Liver (tissue), 9 donors: ENCODE data around the gene TDRD6. TPM values are rescaled to one million over a fixed set of nuclear protein-coding genes. Genes with fewer than 3 reads are reported as not detected.

Experiments
- DNase-seq: peaks from one replicate; pipeline ENCODE4 v3.0.0-alpha.2; 2017; ENCODE audit warnings: low spot score
- H3K27ac ChIP-seq, 2 donors: one replicate each; pipeline ENCODE4 v1.7.0; 2013; ENCODE audit warnings: inconsistent platforms in 2 of 2, low read length in 2 of 2, control low read depth in 1 of 2, low read depth in 1 of 2, mild to moderate bottlenecking in 1 of 2
- H3K27me3 ChIP-seq, 4 donors: one replicate each; pipeline versions ENCODE4 v1.6.1 to v1.7.0; 2013; ENCODE audit warnings: low read length in 3 of 4, inconsistent platforms in 1 of 4, mild to moderate bottlenecking in 1 of 4, moderate library complexity in 1 of 4; ENCODE audit not compliant: control insufficient read depth in 4 of 4, insufficient read depth in 4 of 4
- H3K36me3 ChIP-seq, 4 donors: one replicate each; pipeline versions ENCODE4 v1.6.1 to v1.7.0; 2013; ENCODE audit warnings: low read length in 3 of 4, mild to moderate bottlenecking in 3 of 4, low read depth in 1 of 4, moderate library complexity in 1 of 4; ENCODE audit not compliant: control insufficient read depth in 4 of 4, insufficient read depth in 3 of 4
- H3K4me1 ChIP-seq, 4 donors: one replicate each; pipeline versions ENCODE4 v1.6.1 to v1.7.0; 2013; ENCODE audit warnings: low read length in 3 of 4, mild to moderate bottlenecking in 3 of 4, moderate library complexity in 1 of 4; ENCODE audit not compliant: control insufficient read depth in 4 of 4, insufficient read depth in 4 of 4
- H3K4me3 ChIP-seq, 3 donors: one replicate each; pipeline versions ENCODE4 v1.6.1 to v1.7.0; 2013; ENCODE audit warnings: low read length in 3 of 3, control low read depth in 1 of 3, low read depth in 1 of 3, mild to moderate bottlenecking in 1 of 3
- H3K9ac ChIP-seq, 2 donors: one replicate each; pipeline ENCODE4 v1.7.0; 2013; ENCODE audit warnings: low read length in 2 of 2, mild to moderate bottlenecking in 2 of 2, moderate library complexity in 2 of 2, control low read depth in 1 of 2, low read depth in 1 of 2
- H3K9me3 ChIP-seq, 4 donors: one replicate each; pipeline versions ENCODE4 v1.6.1 to v1.7.0; 2013; ENCODE audit warnings: low read length in 3 of 4; ENCODE audit not compliant: control insufficient read depth in 4 of 4
- ATF3 ChIP-seq: IDR thresholded peaks from 2 replicates; pipeline ENCODE4 v1.6.1; 2016; ENCODE audit warnings: antibody characterized with exemption
- CTCF ChIP-seq: fragments of 150-350 bp; IDR thresholded peaks from 2 replicates; pipeline ENCODE4 v1.5.1; 2017; ENCODE audit warnings: improper control_type of control experiment, low read depth, low read length; ENCODE audit not compliant: missing input control
- EGR1 ChIP-seq, 2 donors: IDR thresholded peaks; 2 replicates each; pipeline ENCODE4 v1.6.1; 2016 to 2018; ENCODE audit warnings: antibody characterized with exemption in 2 of 2, low read depth in 2 of 2
- FOXA1 ChIP-seq: IDR thresholded peaks from 2 replicates; pipeline ENCODE4 v1.6.1; 2016; ENCODE audit warnings: antibody characterized with exemption
- GABPA ChIP-seq, 2 donors: IDR thresholded peaks in 1 of 2; conservative IDR thresholded peaks in 1 of 2; 2 replicates each; pipeline ENCODE4 v1.6.1; 2016; ENCODE audit warnings: antibody characterized with exemption in 2 of 2, mild to moderate bottlenecking in 1 of 2, moderate library complexity in 1 of 2
- HNF4A ChIP-seq, 2 donors: conservative IDR thresholded peaks; 2 replicates each; pipeline ENCODE4 v1.6.1; 2016; ENCODE audit warnings: antibody characterized with exemption in 2 of 2, mild to moderate bottlenecking in 2 of 2
- HNF4G ChIP-seq: IDR thresholded peaks from 2 replicates; pipeline ENCODE4 v1.6.1; 2016; ENCODE audit warnings: antibody characterized with exemption
- JUND ChIP-seq, 2 donors: IDR thresholded peaks; 2 replicates each; pipeline ENCODE4 v1.6.1; 2016; ENCODE audit warnings: antibody characterized with exemption in 2 of 2
- MAX ChIP-seq: IDR thresholded peaks from 2 replicates; pipeline ENCODE4 v1.6.1; 2016; ENCODE audit warnings: antibody characterized with exemption
- NR2F2 ChIP-seq: IDR thresholded peaks from 2 replicates; pipeline ENCODE4 v1.6.1; 2016; ENCODE audit warnings: antibody characterized with exemption
- RAD21 ChIP-seq, 2 donors: IDR thresholded peaks; 2 replicates each; pipeline ENCODE4 v1.6.1; 2016; ENCODE audit warnings: antibody characterized with exemption in 2 of 2, mild to moderate bottlenecking in 2 of 2
- REST ChIP-seq: IDR thresholded peaks from 2 replicates; pipeline ENCODE4 v1.6.1; 2016; ENCODE audit warnings: antibody characterized with exemption, mild to moderate bottlenecking
- RXRA ChIP-seq, 2 donors: IDR thresholded peaks; 2 replicates each; pipeline ENCODE4 v1.6.1; 2017 to 2018; ENCODE audit warnings: antibody characterized with exemption in 2 of 2, mild to moderate bottlenecking in 1 of 2
- SP1 ChIP-seq: IDR thresholded peaks from 2 replicates; pipeline ENCODE4 v1.6.1; 2018; ENCODE audit warnings: antibody characterized with exemption, mild to moderate bottlenecking
- TAF1 ChIP-seq: conservative IDR thresholded peaks from 2 replicates; pipeline ENCODE4 v1.6.1; 2016; ENCODE audit warnings: antibody characterized with exemption, mild to moderate bottlenecking
- YY1 ChIP-seq: IDR thresholded peaks from 2 replicates; pipeline ENCODE4 v1.6.1; 2016; ENCODE audit warnings: antibody characterized with exemption, mild to moderate bottlenecking
- ZBTB33 ChIP-seq: IDR thresholded peaks from 2 replicates; pipeline ENCODE4 v1.6.1; 2016; ENCODE audit warnings: antibody characterized with exemption
- WGBS: extraction: QIAGEN DNeasy Blood & Tissue Kit; methylation state at CpG from one replicate; pipeline ENCODE4 v1.1.7; 2013; 5-methylcytosine and 5-hydroxymethylcytosine counted together
- polyA plus RNA-seq, 2 donors: library from polyadenylated mRNA; stranded (reverse) in 1 of 2; unstranded in 1 of 2; fragments of 200-250 nt in 1 of 2; fragments of >200 nt in 1 of 2; fragmentation: Nextera tagmentation in 1 of 2; extraction: Ambion mirVana in 1 of 2; gene quantifications; one replicate each; pipeline versions ENCODE4 v1.2.1 to v1.2.3, GENCODE V29; 2013 to 2015
- total RNA-seq, 2 donors: library from RNA; depleted of rRNA; stranded (reverse); fragments of >200 nt; gene quantifications; one replicate each; pipeline ENCODE4 v1.2.3, GENCODE V29; 2014
- donor health status: healthy.
- donor health status: healthy.
- donor health status: healthy.
- donor health status: healthy.
- donor health status: healthy.

TDRD6 gene
- total and polyA plus RNA-seq, 4 donors = 0.07 to 2.0 (median 0.53) TPM

GRCh38 chr6:46652232-46652602 is 35.5 kb upstream of the TDRD6 start:
- peak overlapping the region; percentile 70 to 83 for H3K27ac ChIP-seq
- H3K9me3 ChIP-seq = no peaks in the 10 kb centered on the region
- H3K36me3 ChIP-seq = no peaks in the 10 kb centered on the region
- peak overlapping the region; percentile 86 to 95 (median 94) for H3K4me3 ChIP-seq
- no peak for TF ChIP-seq MAX
- no peak for TF ChIP-seq RAD21 (IDR thresholded peaks at IDR 0.05)
- TF ChIP-seq TAF1 = no peak
- no peak for TF ChIP-seq ATF3
- TF ChIP-seq REST = no peak
- no peaks in the 10 kb centered on the region for H3K27me3 ChIP-seq
- DNase-seq = no peak
- peaks cover 7 to 28% (median 17%) of the 10 kb centered on the region in 4 donors for H3K4me1 ChIP-seq
- peak overlapping the region; percentile 82 to 88 for H3K9ac ChIP-seq
- 2% methylated on average over 6 of the region's 6 CpGs for WGBS

GRCh38 chr6:46652603-46653438 is 34.9 kb upstream of the TDRD6 start, which contains the start of the genes CYP39A1 and SLC25A27:
Gene CYP39A1 (minus strand): TSS chr6:46652818. CDS start chr6:46652582, 236 bp downstream.
Gene SLC25A27 (plus strand): TSS chr6:46652975. CDS start chr6:46653193, 218 bp downstream.
- H3K27ac ChIP-seq = peak within 1 kb of the TSS; percentile 83 to 93
- peak within 1 kb of the TSS; percentile 82 to 88 for H3K9ac ChIP-seq
- no peaks in the 10 kb centered on the region for H3K36me3 ChIP-seq
- TF ChIP-seq RXRA (IDR thresholded peaks at IDR 0.05) = peak in 1 of 2 donors; percentile 28
- TF ChIP-seq FOXA1 = no peak
- TF ChIP-seq CTCF = no peak
- TF ChIP-seq GABPA (IDR thresholded peaks at IDR 0.05 in 1 of 2, conservative IDR thresholded peaks at IDR 0.05 in 1 of 2) = no peak
- TF ChIP-seq YY1 = peak; percentile 93
- TF ChIP-seq TAF1 = peak; percentile 98
- TF ChIP-seq HNF4A (conservative IDR thresholded peaks at IDR 0.05) = peak in 1 of 2 donors; percentile 32
- TF ChIP-seq NR2F2 = no peak
- TF ChIP-seq HNF4G = no peak
- no peak for TF ChIP-seq ATF3
- TF ChIP-seq SP1 = peak; percentile 44
- TF ChIP-seq RAD21 (IDR thresholded peaks at IDR 0.05) = peak in 1 of 2 donors; percentile 9
- TF ChIP-seq EGR1 (IDR thresholded peaks at IDR 0.05; ENCODE audit: low read depth in 2 of 2) = peak; percentile 56 to 67
- peak; percentile 68 for TF ChIP-seq REST
- TF ChIP-seq JUND (IDR thresholded peaks at IDR 0.05) = no peak
- TF ChIP-seq MAX = peak; percentile 15
- no peak for TF ChIP-seq ZBTB33
- under 1% methylated on average over 72 of the region's 72 CpGs for WGBS
- H3K27me3 ChIP-seq = no peaks in the 10 kb centered on the region
- H3K4me3 ChIP-seq = peak within 1 kb of the TSS; percentile 86 to 95 (median 94)
- H3K4me1 ChIP-seq = peaks cover 5 to 25% (median 17%) of the 10 kb centered on the region in 4 donors
- H3K9me3 ChIP-seq = no peaks in the 10 kb centered on the region
- DNase-seq = peak; percentile 88
